H1 (cell line): ENCODE data around the gene ZNF70. TPM values are rescaled to one million over a fixed set of nuclear protein-coding genes. Genes with fewer than 3 reads are reported as not detected.

Source experiments
- CTCF ChIA-PET: fragments of 300-600 bp; sonication (Branson Sonifier 250); formaldehyde crosslinking; loops from one replicate; lab custom pipeline; 2021; ENCODE audit not compliant: partially characterized antibody; lab: Charles Lee
- POLR2A ChIA-PET: fragments of 300-600 bp; sonication (Branson Sonifier 250); formaldehyde crosslinking; loops from one replicate; lab custom pipeline; 2021; ENCODE audit warnings: inconsistent platforms; ENCODE audit not compliant: partially characterized antibody; lab: Charles Lee
- DNase-seq, 2 experiments: peaks; one replicate each; pipeline versions ENCODE4 v3.0.0 to v3.0.0-alpha.2; 2010 to 2022; ENCODE audit warnings: low spot score in 2 of 2, low read depth in 1 of 2, mixed read lengths in 1 of 2
- FAIRE-seq: peaks from 2 replicates; lab custom pipeline; 2011; peaks lifted over from hg19 to GRCh38; lab: Jason Lieb, UNC
- H2AFZ ChIP-seq: 2 replicates; pipeline ENCODE4 v1.8.1; 2012; ENCODE audit warnings: low read length, inconsistent platforms
- H2AK5ac ChIP-seq: 2 replicates; pipeline ENCODE4 v1.6.1; 2013; ENCODE audit warnings: low read depth, low read length
- H2BK120ac ChIP-seq: replicated peaks from 2 replicates; pipeline ENCODE3; 2013; ENCODE audit warnings: low read depth, low read length, inconsistent platforms
- H2BK12ac ChIP-seq: 2 replicates; pipeline ENCODE4 v1.6.1; 2013; ENCODE audit warnings: low read depth, low read length
- H2BK15ac ChIP-seq: 2 replicates; pipeline ENCODE4 v1.6.1; 2013; ENCODE audit warnings: low read length
- H2BK20ac ChIP-seq: 2 replicates; pipeline ENCODE4 v1.6.1; 2013; ENCODE audit warnings: low read length
- H2BK5ac ChIP-seq: 2 replicates; pipeline ENCODE4 v1.6.1; 2013; ENCODE audit warnings: low read depth, low read length
- H3K14ac ChIP-seq: 2 replicates; pipeline ENCODE4 v1.6.1; 2013; ENCODE audit warnings: inconsistent platforms; ENCODE audit not compliant: insufficient read length
- H3K18ac ChIP-seq: 2 replicates; pipeline ENCODE4 v1.6.1; 2013; ENCODE audit warnings: low read length; ENCODE audit errors: extremely low read depth
- H3K23ac ChIP-seq: 2 replicates; pipeline ENCODE4 v1.6.1; 2013; ENCODE audit warnings: inconsistent platforms; ENCODE audit not compliant: insufficient read length
- H3K23me2 ChIP-seq: 2 replicates; pipeline ENCODE4 v1.6.1; 2013; ENCODE audit warnings: low read depth, low read length
- H3K27ac ChIP-seq: 2 replicates; pipeline ENCODE4 v1.6.1; 2011; ENCODE audit warnings: low read depth, low read length, inconsistent platforms
- H3K27me3 ChIP-seq, 4 experiments: replicated peaks in 1 of 4; 1 replicate in 1 of 4; 2 replicates in 3 of 4; pipeline versions ENCODE4 v1.6.1 to v1.8.1; 2011 to 2013; ENCODE audit warnings: low read length in 3 of 4, mild to moderate bottlenecking in 3 of 4, inconsistent platforms in 2 of 4, mixed read lengths in 2 of 4, moderate library complexity in 1 of 4; ENCODE audit not compliant: control insufficient read depth in 3 of 4, insufficient read depth in 3 of 4; ENCODE audit errors: extremely low read depth in 1 of 4
- H3K36me3 ChIP-seq, 4 experiments: 2 replicates each; pipeline versions ENCODE4 v1.6.1 to v1.8.1; 2011 to 2013; ENCODE audit warnings: mild to moderate bottlenecking in 4 of 4, low read length in 3 of 4, moderate library complexity in 2 of 4, control low read depth in 1 of 4, inconsistent platforms in 1 of 4; ENCODE audit not compliant: insufficient read depth in 4 of 4, control insufficient read depth in 2 of 4
- H3K4ac ChIP-seq: replicated peaks from 2 replicates; pipeline ENCODE3; 2013; ENCODE audit warnings: low read length, low read depth, mixed read lengths, inconsistent platforms; ENCODE audit not compliant: insufficient read length
- H3K4me1 ChIP-seq, 4 experiments: replicated peaks in 1 of 4; 1 replicate in 1 of 4; 2 replicates in 3 of 4; pipeline versions ENCODE4 v1.6.1 to v1.8.1; 2011 to 2013; ENCODE audit warnings: low read length in 3 of 4, inconsistent platforms in 2 of 4, mixed read lengths in 1 of 4; ENCODE audit not compliant: insufficient read depth in 4 of 4, control insufficient read depth in 3 of 4
- H3K4me2 ChIP-seq, 2 experiments: 2 replicates each; pipeline versions ENCODE4 v1.6.1 to v1.8.1; 2011 to 2013; ENCODE audit warnings: low read depth in 2 of 2, low read length in 2 of 2, control low read depth in 1 of 2, inconsistent platforms in 1 of 2, mild to moderate bottlenecking in 1 of 2; ENCODE audit not compliant: insufficient read depth in 1 of 2
- H3K4me3 ChIP-seq, 4 experiments: fragments of 200-600, 300-600 bp in 1 of 4; sonication (generic), shearing (Covaris generic), sonication (Bioruptor Twin) in 1 of 4; 2 replicates each; pipeline versions ENCODE4 v1.5.1 to v1.8.1; 2011 to 2016; ENCODE audit warnings: low read length in 4 of 4, low read depth in 3 of 4, control low read depth in 2 of 4, inconsistent platforms in 2 of 4, mild to moderate bottlenecking in 2 of 4, mixed read lengths in 1 of 4, moderate library complexity in 1 of 4; ENCODE audit not compliant: insufficient read depth in 2 of 4; ENCODE audit errors: extremely low read depth in 1 of 4
- H3K56ac ChIP-seq: replicated peaks from 2 replicates; pipeline ENCODE3; 2013; ENCODE audit warnings: low read depth, mild to moderate bottlenecking, mixed read lengths, low read length, inconsistent platforms; ENCODE audit not compliant: insufficient read length
- H3K79me1 ChIP-seq: 2 replicates; pipeline ENCODE4 v1.6.1; 2013; ENCODE audit warnings: low read depth, low read length, control low read depth
- H3K79me2 ChIP-seq, 2 experiments: 2 replicates each; pipeline versions ENCODE4 v1.6.1 to v1.8.1; 2012 to 2013; ENCODE audit warnings: low read length in 2 of 2, mild to moderate bottlenecking in 2 of 2, inconsistent platforms in 1 of 2; ENCODE audit not compliant: insufficient read depth in 2 of 2, control insufficient read depth in 1 of 2
- H3K9ac ChIP-seq, 4 experiments: replicated peaks in 1 of 4; 1 replicate in 1 of 4; 2 replicates in 3 of 4; pipeline versions ENCODE4 v1.6.1 to v1.8.1; 2011 to 2013; ENCODE audit warnings: low read depth in 3 of 4, low read length in 3 of 4, control low read depth in 2 of 4, mild to moderate bottlenecking in 2 of 4, moderate library complexity in 2 of 4, inconsistent platforms in 1 of 4; ENCODE audit errors: extremely low read depth in 1 of 4
- H3K9me3 ChIP-seq, 2 experiments: 2 replicates each; pipeline versions ENCODE4 v1.6.1 to v1.8.1; 2012 to 2013; ENCODE audit warnings: mild to moderate bottlenecking in 2 of 2, moderate library complexity in 2 of 2, control low read depth in 1 of 2, inconsistent platforms in 1 of 2, low read depth in 1 of 2, low read length in 1 of 2, mixed read lengths in 1 of 2; ENCODE audit not compliant: insufficient read depth in 2 of 2
- H4K20me1 ChIP-seq, 2 experiments: replicated peaks in 1 of 2; 2 replicates each; pipeline versions ENCODE3 to v1.8.1; 2011 to 2013; ENCODE audit warnings: inconsistent platforms in 2 of 2, low read length in 2 of 2, mild to moderate bottlenecking in 1 of 2; ENCODE audit not compliant: insufficient read depth in 2 of 2, control insufficient read depth in 1 of 2
- H4K5ac ChIP-seq: 2 replicates; pipeline ENCODE4 v1.6.1; 2013; ENCODE audit warnings: low read length, low read depth, mixed read lengths, inconsistent platforms; ENCODE audit not compliant: insufficient read length
- H4K8ac ChIP-seq: 2 replicates; pipeline ENCODE4 v1.8.0; 2013; ENCODE audit warnings: mild to moderate bottlenecking, moderate library complexity, low read length, inconsistent platforms; ENCODE audit not compliant: insufficient read depth; ENCODE audit errors: extremely low read depth
- H4K91ac ChIP-seq: replicated peaks from 2 replicates; pipeline ENCODE3; 2013; ENCODE audit warnings: low read length, mixed read lengths, inconsistent platforms; ENCODE audit not compliant: insufficient read length
- ATF2 ChIP-seq: IDR thresholded peaks from 2 replicates; pipeline ENCODE4 v1.6.1; 2012; ENCODE audit warnings: low read length, inconsistent platforms
- BCL11A ChIP-seq, 2 experiments: IDR thresholded peaks; one replicate each; pipeline ENCODE4 v1.6.1; 2011; ENCODE audit warnings: low read depth in 2 of 2, low read length in 2 of 2, mild to moderate bottlenecking in 2 of 2
- BRCA1 ChIP-seq: IDR thresholded peaks from 2 replicates; pipeline ENCODE4 v1.6.1; 2012; ENCODE audit warnings: low read depth, low read length, improper control_type of control experiment
- CTBP2 ChIP-seq: IDR thresholded peaks from 2 replicates; pipeline ENCODE4 v1.7.0; 2011; ENCODE audit warnings: borderline replicate concordance, mild to moderate bottlenecking, moderate library complexity, mixed read lengths, low read length; ENCODE audit not compliant: insufficient read depth, insufficient read length
- JUND ChIP-seq: IDR thresholded peaks from 2 replicates; pipeline ENCODE4 v1.6.1; 2011; ENCODE audit warnings: mild to moderate bottlenecking, improper control_type of control experiment, low read length
- RBBP5 ChIP-seq: IDR thresholded peaks from 2 replicates; pipeline ENCODE4 v1.7.1; 2012; ENCODE audit warnings: low read depth, mild to moderate bottlenecking, inconsistent platforms, low read length, moderate library complexity, borderline replicate concordance
- RXRA ChIP-seq: IDR thresholded peaks from 2 replicates; pipeline ENCODE4 v1.6.1; 2011; ENCODE audit warnings: low read depth, mild to moderate bottlenecking, low read length, moderate library complexity; ENCODE audit not compliant: insufficient read depth
- SP1 ChIP-seq: IDR thresholded peaks from 2 replicates; pipeline ENCODE4 v1.6.1; 2011; ENCODE audit warnings: low read depth, low read length
- SP4 ChIP-seq: IDR thresholded peaks from 2 replicates; pipeline ENCODE4 v1.6.1; 2012; ENCODE audit warnings: low read length, inconsistent platforms
- TAF7 ChIP-seq: optimal IDR thresholded peaks from 2 replicates; pipeline ENCODE3; 2011; ENCODE audit warnings: low read depth, mild to moderate bottlenecking, inconsistent platforms, low read length, moderate library complexity, borderline replicate concordance
- WGBS, 2 experiments: shearing (Covaris generic) in 1 of 2; methylation state at CpG; one replicate each; pipeline versions ENCODE4 v1.1.6 to v1.1.7; 2013 to 2015; ENCODE audit warnings: low lambda C conversion rate in 2 of 2, mixed read lengths in 2 of 2, inconsistent platforms in 1 of 2, low coverage in 1 of 2, missing lambda C conversion rate in 1 of 2; ENCODE audit not compliant: insufficient replicate concordance in 2 of 2, insufficient coverage in 1 of 2, insufficient read length in 1 of 2; ENCODE audit errors: extremely low coverage in 1 of 2, missing lambda C conversion rate in 1 of 2; 5-methylcytosine and 5-hydroxymethylcytosine counted together
- polyA plus RNA-seq, 7 experiments: library from polyadenylated mRNA; depleted of rRNA in 3 of 7; stranded (reverse) in 5 of 7; unstranded in 2 of 7; fragments of >200 nt in 5 of 7; fragments of 200-250 nt in 2 of 7; gene quantifications; 1 replicate in 5 of 7; 2 replicates in 1 of 7; 4 replicates in 1 of 7; pipeline versions ENCODE4 v1.2.1 to v1.2.3, GENCODE V29; 2011 to 2013; ENCODE audit warnings: missing spikeins in 2 of 7, mixed read lengths in 2 of 7
- total RNA-seq: library from RNA; stranded (reverse); fragmentation: NEBNext Ultra II Directional; extraction: Animal tissue kit (Norgen Biotek cat#: 25700); gene quantifications from 2 replicates; pipeline ENCODE4 v1.2.1, GENCODE V29; 2021

ZNF70 gene
- total and polyA plus RNA-seq, 2 of the 8 experiments (the other 6 are each of a cell fraction or from before 2014, with no cell fraction given), result 1.1 to 2.6 TPM

GRCh38 chr22:23752090-23752691, 1.3 kb upstream of the ZNF70 start:
- no peaks in the 10 kb centered on the region for H3K9me3 ChIP-seq
- no peak overlapping the region for H3K27ac ChIP-seq
- H2BK20ac ChIP-seq, result no peak overlapping the region
- H4K91ac ChIP-seq, result peak overlapping the region; percentile 46
- peak overlapping the region; percentile 97 for H3K4ac ChIP-seq
- peak overlapping the region; percentile 68; the same call in 1 of the 2 replicates for H2BK12ac ChIP-seq
- H3K14ac ChIP-seq, result no peak overlapping the region
- H3K27me3 ChIP-seq, result no peaks in the 10 kb centered on the region
- no peak overlapping the region for H3K23ac ChIP-seq
- H3K18ac ChIP-seq, result no peak overlapping the region
- H3K9ac ChIP-seq, result no peak overlapping the region
- H2AK5ac ChIP-seq, result no peak overlapping the region
- H3K79me2 ChIP-seq, result no peaks in the 10 kb centered on the region
- CTCF ChIA-PET, result interaction anchor here (1.3 to 2.2 kb wide), 2 partner anchors 15 to 17 kb away, joined by 5 to 6 read pairs; partner anchors contain the start of gene CHCHD10
- no peak overlapping the region for H2BK5ac ChIP-seq
- 91% methylated on average over 9 of the region's 9 CpGs; no CpG with 5 or more reads in 1 of the 2 experiments for WGBS, 2 experiments
- FAIRE-seq (no peak), DNase-seq (no peak)
- H4K8ac ChIP-seq, result no peak overlapping the region
- H3K36me3 ChIP-seq, result no peaks in the 10 kb centered on the region
- peak overlapping the region; percentile 74; a peak in 3 of 4 replicates for H3K4me2 ChIP-seq
- H4K5ac ChIP-seq, result no peak overlapping the region
- H2AFZ ChIP-seq, result no peak overlapping the region
- no peak overlapping the region for H2BK120ac ChIP-seq
- POLR2A ChIA-PET, result interaction anchor here (1.2 to 2.3 kb wide), 3 partner anchors 11 to 105 kb away, joined by 3 to 8 read pairs (median 3); partner anchors contain the start of genes CHCHD10 and SLC2A11
- H3K4me1 ChIP-seq, result peaks cover 0 to 6% (median 2%) of the 10 kb centered on the region in 4 experiments; a peak in 4 of 7 replicates
- H3K23me2 ChIP-seq, result peaks cover 13% of the 10 kb centered on the region; the same call in 1 of the 2 replicates
- H3K56ac ChIP-seq, result no peak overlapping the region
- H4K20me1 ChIP-seq, result no peaks in the 10 kb centered on the region
- H3K79me1 ChIP-seq, result no peaks in the 10 kb centered on the region
- peak overlapping the region in 2 of 4 experiments; percentile 56 to 75; a peak in 3 of 8 replicates for H3K4me3 ChIP-seq
- H2BK15ac ChIP-seq, result no peak overlapping the region
- no peak for TF ChIP-seq RXRA
- no peak for TF ChIP-seq SP4
- no peak for TF ChIP-seq SP1
- TF ChIP-seq JUND, result no peak
- TF ChIP-seq BRCA1, result no peak
- TF ChIP-seq TAF7, result no peak
- no peak for TF ChIP-seq BCL11A (IDR thresholded peaks at IDR 0.05; ENCODE audit: low read depth in 2 of 2, low read length in 2 of 2)
- no peak for TF ChIP-seq RBBP5
- no peak for TF ChIP-seq ATF2
- TF ChIP-seq CTBP2, result no peak
